ENCODE data around the gene PRDX6.

Gene PRDX6, protein sequence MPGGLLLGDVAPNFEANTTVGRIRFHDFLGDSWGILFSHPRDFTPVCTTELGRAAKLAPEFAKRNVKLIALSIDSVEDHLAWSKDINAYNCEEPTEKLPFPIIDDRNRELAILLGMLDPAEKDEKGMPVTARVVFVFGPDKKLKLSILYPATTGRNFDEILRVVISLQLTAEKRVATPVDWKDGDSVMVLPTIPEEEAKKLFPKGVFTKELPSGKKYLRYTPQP

DNA sequence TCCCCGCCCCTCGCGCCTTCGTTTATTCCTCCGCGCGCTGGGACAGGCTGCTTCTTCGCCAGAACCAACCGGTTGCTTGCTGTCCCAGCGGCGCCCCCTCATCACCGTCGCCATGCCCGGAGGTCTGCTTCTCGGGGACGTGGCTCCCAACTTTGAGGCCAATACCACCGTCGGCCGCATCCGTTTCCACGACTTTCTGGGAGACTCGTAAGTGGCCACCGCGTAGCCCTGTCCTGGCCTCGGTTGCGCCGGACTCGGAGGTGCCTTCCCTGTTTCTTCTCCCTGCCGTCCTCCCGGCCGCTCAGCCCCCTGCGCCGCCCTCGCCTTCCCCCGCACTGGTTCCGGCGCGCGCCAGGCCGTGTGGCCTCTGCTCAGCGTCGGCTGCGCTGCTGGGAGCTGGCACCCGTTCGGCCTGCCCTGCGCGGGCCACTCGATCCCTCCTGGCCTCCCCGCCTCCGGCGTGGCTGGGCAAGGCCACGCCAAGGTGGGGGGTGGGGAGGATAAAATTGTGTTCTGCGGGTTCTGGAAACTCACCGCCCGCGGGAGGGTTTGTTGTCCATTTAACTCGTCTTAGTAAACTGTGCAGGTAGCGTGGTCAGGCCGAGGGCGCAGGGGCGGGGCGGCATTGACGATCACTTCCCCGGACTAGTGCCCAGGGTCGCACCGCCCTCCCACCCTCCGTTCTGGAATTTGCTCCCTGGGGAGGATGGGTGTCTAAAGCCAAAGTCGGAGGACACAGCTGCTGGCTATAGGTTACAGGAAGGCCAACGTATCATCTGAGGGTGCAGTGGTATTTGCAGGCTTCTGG, at the start of gene PRDX6:
PRDX6 (plus strand) TSS at position 50 of the 808 bp plus-strand sequence; CDS start at position 113, 63 bp downstream.
- no peaks in the 10 kb centered on the region for H3K9me3 Mint-ChIP-seq
- ATAC-seq (peak; percentile 54), DNase-seq (ENCODE audit: low spot score in 2 of 2) (peak in 1 of 2 donors; percentile 87)
- H3K4me3 Mint-ChIP-seq, result peak within 1 kb of the TSS; percentile 73
- H3K36me3 Mint-ChIP-seq, result peaks cover 32% of the 10 kb centered on the region
- H3K27ac Mint-ChIP-seq, result peak within 1 kb of the TSS; percentile 63
- peaks cover 73% of the 10 kb centered on the region for H3K4me1 Mint-ChIP-seq

DNA sequence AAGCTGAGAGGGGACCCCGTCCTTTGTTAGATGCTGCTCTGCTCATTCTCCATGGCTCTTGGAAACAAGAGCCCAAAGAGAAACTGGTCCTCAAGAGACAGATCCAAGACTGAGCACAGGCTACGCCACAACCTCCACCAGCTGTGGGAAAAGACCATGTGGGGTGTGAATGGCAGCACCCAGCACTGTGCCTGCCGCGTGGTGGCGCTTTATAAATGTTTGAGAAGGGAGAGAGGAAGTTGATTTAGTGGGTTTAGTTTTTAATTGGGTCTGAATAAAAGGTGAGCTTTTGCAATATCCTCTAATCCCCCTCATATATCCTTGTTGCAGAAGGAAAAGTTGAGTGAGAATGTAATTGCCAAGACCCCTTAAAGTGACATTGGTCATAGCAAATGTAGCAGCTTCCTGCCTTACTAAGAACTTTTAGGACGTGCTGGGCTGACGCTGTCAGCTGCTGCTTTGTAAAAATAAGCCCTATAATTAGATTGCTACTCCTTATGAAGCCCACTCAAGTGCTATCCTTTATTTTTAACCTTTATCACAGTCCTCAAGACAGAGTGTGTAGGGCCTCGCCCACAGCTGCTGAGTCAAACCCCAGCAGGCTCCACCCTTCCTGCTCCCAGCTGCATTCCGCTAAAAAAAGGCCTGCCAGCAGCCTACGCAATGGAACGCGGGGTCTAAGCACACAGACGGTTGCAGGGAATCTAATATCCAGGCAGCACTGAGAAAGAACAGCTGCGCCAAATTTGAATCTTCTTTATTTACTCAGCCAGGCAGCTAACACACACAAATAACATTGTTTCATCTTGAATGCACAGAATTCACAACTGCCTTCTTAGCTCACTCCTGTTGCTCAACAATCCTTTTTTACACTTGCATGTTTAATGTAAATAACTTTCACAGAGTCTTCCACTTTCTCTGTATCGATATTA, 47.4 kb upstream of the PRDX6 start:
- ATAC-seq (peak; percentile 82), DNase-seq (ENCODE audit: low spot score in 2 of 2) (peak; percentile 15 to 79)
- Mint-ChIP-seq H3K4me3 (peak overlapping the region; percentile 57), H3K27ac (peak overlapping the region; percentile 68), H3K36me3 (no peaks in the 10 kb centered on the region), H3K9me3 (no peaks in the 10 kb centered on the region), H3K4me1 (peaks cover 26% of the 10 kb centered on the region)

GRCh38 chr1:173430677-173431303, 46.3 kb upstream of the PRDX6 start:
- no peaks in the 10 kb centered on the region for H3K9me3 Mint-ChIP-seq
- H3K4me3 Mint-ChIP-seq, result no peak overlapping the region
- H3K27ac Mint-ChIP-seq, result no peak overlapping the region

GRCh38 chr1:173431304-173432045, 45.7 kb upstream of the PRDX6 start:
- Mint-ChIP-seq H3K27ac (no peak overlapping the region), H3K9me3 (no peaks in the 10 kb centered on the region), H3K36me3 (no peaks in the 10 kb centered on the region), H3K4me3 (no peak overlapping the region), H3K4me1 (peaks cover 26% of the 10 kb centered on the region)
- ATAC-seq (peak; percentile 79), DNase-seq (ENCODE audit: low spot score in 2 of 2) (peak; percentile 83 to 94)

More at GRCh38 chr1:173430677-173431303, 46.3 kb upstream of the PRDX6 start:
- peaks cover 26% of the 10 kb centered on the region for H3K4me1 Mint-ChIP-seq
- H3K36me3 Mint-ChIP-seq, result no peaks in the 10 kb centered on the region
- DNase-seq (ENCODE audit: low spot score in 2 of 2) (peak in 1 of 2 donors; percentile 12), ATAC-seq (no peak)

GRCh38 chr1:173432331-173432730, 44.8 kb upstream of the PRDX6 start:
- H3K4me1 Mint-ChIP-seq, result peaks cover 26% of the 10 kb centered on the region
- no peak for ATAC-seq
- H3K27ac Mint-ChIP-seq, result no peak overlapping the region
- no peak for DNase-seq (ENCODE audit: low spot score in 2 of 2)
- no peak overlapping the region for H3K4me3 Mint-ChIP-seq
- H3K36me3 Mint-ChIP-seq, result no peaks in the 10 kb centered on the region
- H3K9me3 Mint-ChIP-seq, result no peaks in the 10 kb centered on the region

GRCh38 chr1:173433751-173434326, 43.3 kb upstream of the PRDX6 start:
- DNase-seq (ENCODE audit: low spot score in 2 of 2), result no peak
- H3K27ac Mint-ChIP-seq, result peak overlapping the region; percentile 20
- ATAC-seq, result peak; percentile 48
- no peak overlapping the region for H3K4me3 Mint-ChIP-seq
- peaks cover 26% of the 10 kb centered on the region for H3K4me1 Mint-ChIP-seq
- H3K36me3 Mint-ChIP-seq, result no peaks in the 10 kb centered on the region
- no peaks in the 10 kb centered on the region for H3K9me3 Mint-ChIP-seq

GRCh38 chr1:173436841-173437428, 40.2 kb upstream of the PRDX6 start:
- peaks cover 9% of the 10 kb centered on the region for H3K36me3 Mint-ChIP-seq
- DNase-seq (ENCODE audit: low spot score in 2 of 2), result no peak
- H3K4me3 Mint-ChIP-seq, result no peak overlapping the region
- H3K4me1 Mint-ChIP-seq, result peaks cover 16% of the 10 kb centered on the region
- no peak overlapping the region for H3K27ac Mint-ChIP-seq
- ATAC-seq, result no peak
- no peaks in the 10 kb centered on the region for H3K9me3 Mint-ChIP-seq

DNA sequence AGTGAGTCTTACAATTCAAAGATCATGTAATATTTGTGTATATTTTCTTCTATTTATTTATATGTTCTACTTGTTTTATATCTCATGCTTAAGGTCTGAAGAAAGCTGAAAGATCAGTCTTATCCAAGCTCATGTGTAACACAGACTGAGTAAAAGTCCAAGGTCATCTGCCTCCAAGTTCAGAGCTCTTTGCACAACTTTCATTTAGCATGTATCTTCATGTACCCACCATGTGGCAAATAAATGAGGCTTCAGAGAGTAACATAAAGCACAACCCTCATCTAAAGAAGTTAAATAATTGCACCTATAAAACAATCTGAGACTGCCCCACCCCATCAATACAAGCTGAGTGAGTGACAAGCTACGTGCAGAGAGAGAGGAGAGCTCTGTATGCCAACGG, 38.5 kb upstream of the PRDX6 start:
- H3K9me3 Mint-ChIP-seq, result no peaks in the 10 kb centered on the region
- ATAC-seq (no peak), DNase-seq (ENCODE audit: low spot score in 2 of 2) (no peak)
- peaks cover 17% of the 10 kb centered on the region for H3K4me1 Mint-ChIP-seq
- no peak overlapping the region for H3K27ac Mint-ChIP-seq
- peaks cover 15% of the 10 kb centered on the region for H3K36me3 Mint-ChIP-seq
- no peak overlapping the region for H3K4me3 Mint-ChIP-seq

DNA sequence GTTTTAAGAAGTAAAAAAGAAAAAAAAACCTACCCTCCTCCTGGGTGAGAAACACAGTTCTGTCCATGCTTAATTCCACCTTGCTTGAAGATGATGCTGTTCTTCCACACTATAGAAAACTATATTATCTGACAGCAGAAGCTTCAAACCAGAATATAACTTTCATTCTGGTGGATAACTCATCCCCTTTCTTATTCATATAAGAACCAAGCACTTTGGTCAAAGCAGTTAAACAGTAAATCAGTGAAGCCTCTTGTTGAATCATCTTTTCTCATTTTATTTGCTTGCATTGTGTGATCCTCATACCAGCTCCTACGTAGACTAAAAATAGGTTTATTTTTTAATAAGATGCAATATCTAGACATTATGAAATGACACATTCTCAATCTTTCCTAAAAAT, 36.7 kb upstream of the PRDX6 start:
- H3K4me1 Mint-ChIP-seq, result peaks cover 24% of the 10 kb centered on the region
- no peak overlapping the region for H3K27ac Mint-ChIP-seq
- no peak for DNase-seq (ENCODE audit: low spot score in 2 of 2)
- peak; percentile 61 for ATAC-seq
- no peak overlapping the region for H3K4me3 Mint-ChIP-seq
- H3K9me3 Mint-ChIP-seq, result no peaks in the 10 kb centered on the region
- peaks cover 15% of the 10 kb centered on the region for H3K36me3 Mint-ChIP-seq

- Mint-ChIP-seq H3K4me1 (peaks cover 41% of the 10 kb centered on the region), H3K4me3 (no peak overlapping the region), H3K9me3 (peaks cover 13% of the 10 kb centered on the region), H3K27ac (no peak overlapping the region), H3K36me3 (peaks cover 20% of the 10 kb centered on the region)
- no peak for ATAC-seq
- no peak for DNase-seq (ENCODE audit: low spot score in 2 of 2)
Measured at GRCh38 chr1:173444757-173445156, 32.4 kb upstream of the PRDX6 start.

GRCh38 chr1:173445164-173445563, 32.0 kb upstream of the PRDX6 start:
- DNase-seq (ENCODE audit: low spot score in 2 of 2), result no peak
- H3K36me3 Mint-ChIP-seq, result peaks cover 20% of the 10 kb centered on the region
- peaks cover 41% of the 10 kb centered on the region for H3K4me1 Mint-ChIP-seq
- no peak overlapping the region for H3K4me3 Mint-ChIP-seq
- peaks cover 13% of the 10 kb centered on the region for H3K9me3 Mint-ChIP-seq
- no peak for ATAC-seq
- no peak overlapping the region for H3K27ac Mint-ChIP-seq

- peaks cover 20% of the 10 kb centered on the region for H3K36me3 Mint-ChIP-seq
- H3K4me1 Mint-ChIP-seq, result peaks cover 41% of the 10 kb centered on the region
- H3K4me3 Mint-ChIP-seq, result no peak overlapping the region
- H3K27ac Mint-ChIP-seq, result no peak overlapping the region
- H3K9me3 Mint-ChIP-seq, result peaks cover 13% of the 10 kb centered on the region
- no peak for ATAC-seq
- no peak for DNase-seq (ENCODE audit: low spot score in 2 of 2)
Measured at GRCh38 chr1:173445656-173446055, 31.5 kb upstream of the PRDX6 start.

- Mint-ChIP-seq H3K27ac (no peak overlapping the region), H3K9me3 (peaks cover 13% of the 10 kb centered on the region), H3K4me3 (no peak overlapping the region), H3K36me3 (peaks cover 8% of the 10 kb centered on the region), H3K4me1 (peaks cover 34% of the 10 kb centered on the region)
- no peak for DNase-seq (ENCODE audit: low spot score in 2 of 2)
- ATAC-seq, result no peak
Measured at GRCh38 chr1:173447224-173447623, 29.9 kb upstream of the PRDX6 start.

- peaks cover 5% of the 10 kb centered on the region for H3K36me3 Mint-ChIP-seq
- ATAC-seq, result no peak
- DNase-seq (ENCODE audit: low spot score in 2 of 2), result no peak
- H3K4me3 Mint-ChIP-seq, result no peak overlapping the region
- H3K27ac Mint-ChIP-seq, result no peak overlapping the region
- peaks cover 13% of the 10 kb centered on the region for H3K9me3 Mint-ChIP-seq
- peaks cover 29% of the 10 kb centered on the region for H3K4me1 Mint-ChIP-seq
Measured at GRCh38 chr1:173448945-173449344, 28.2 kb upstream of the PRDX6 start.
